H1 (cell line): Measurements from ENCODE around the gene MYD88. TPM values are rescaled to one million over a fixed set of nuclear protein-coding genes. Genes with fewer than 3 reads are reported as not detected.

Source experiments
- CTCF ChIA-PET: fragments of 300-600 bp; sonication (Branson Sonifier 250); formaldehyde crosslinking; loops from one replicate; lab custom pipeline; 2021; ENCODE audit not compliant: partially characterized antibody; lab: Charles Lee
- POLR2A ChIA-PET: fragments of 300-600 bp; sonication (Branson Sonifier 250); formaldehyde crosslinking; loops from one replicate; lab custom pipeline; 2021; ENCODE audit warnings: inconsistent platforms; ENCODE audit not compliant: partially characterized antibody; lab: Charles Lee
- DNase-seq, 2 experiments: peaks; one replicate each; pipeline versions ENCODE4 v3.0.0 to v3.0.0-alpha.2; 2010 to 2022; ENCODE audit warnings: low spot score in 2 of 2, low read depth in 1 of 2, mixed read lengths in 1 of 2
- FAIRE-seq: peaks from 2 replicates; lab custom pipeline; 2011; peaks lifted over from hg19 to GRCh38; lab: Jason Lieb, UNC
- H2AFZ ChIP-seq: 2 replicates; pipeline ENCODE4 v1.8.1; 2012; ENCODE audit warnings: low read length, inconsistent platforms
- H2AK5ac ChIP-seq: 2 replicates; pipeline ENCODE4 v1.6.1; 2013; ENCODE audit warnings: low read depth, low read length
- H2BK120ac ChIP-seq: replicated peaks from 2 replicates; pipeline ENCODE3; 2013; ENCODE audit warnings: low read depth, low read length, inconsistent platforms
- H2BK12ac ChIP-seq: 2 replicates; pipeline ENCODE4 v1.6.1; 2013; ENCODE audit warnings: low read depth, low read length
- H2BK15ac ChIP-seq: 2 replicates; pipeline ENCODE4 v1.6.1; 2013; ENCODE audit warnings: low read length
- H2BK20ac ChIP-seq: 2 replicates; pipeline ENCODE4 v1.6.1; 2013; ENCODE audit warnings: low read length
- H2BK5ac ChIP-seq: 2 replicates; pipeline ENCODE4 v1.6.1; 2013; ENCODE audit warnings: low read depth, low read length
- H3K14ac ChIP-seq: 2 replicates; pipeline ENCODE4 v1.6.1; 2013; ENCODE audit warnings: inconsistent platforms; ENCODE audit not compliant: insufficient read length
- H3K18ac ChIP-seq: 2 replicates; pipeline ENCODE4 v1.6.1; 2013; ENCODE audit warnings: low read length; ENCODE audit errors: extremely low read depth
- H3K23ac ChIP-seq: 2 replicates; pipeline ENCODE4 v1.6.1; 2013; ENCODE audit warnings: inconsistent platforms; ENCODE audit not compliant: insufficient read length
- H3K23me2 ChIP-seq: 2 replicates; pipeline ENCODE4 v1.6.1; 2013; ENCODE audit warnings: low read depth, low read length
- H3K27ac ChIP-seq: 2 replicates; pipeline ENCODE4 v1.6.1; 2011; ENCODE audit warnings: low read depth, low read length, inconsistent platforms
- H3K27me3 ChIP-seq, 4 experiments: replicated peaks in 1 of 4; 1 replicate in 1 of 4; 2 replicates in 3 of 4; pipeline versions ENCODE4 v1.6.1 to v1.8.1; 2011 to 2013; ENCODE audit warnings: low read length in 3 of 4, mild to moderate bottlenecking in 3 of 4, inconsistent platforms in 2 of 4, mixed read lengths in 2 of 4, moderate library complexity in 1 of 4; ENCODE audit not compliant: control insufficient read depth in 3 of 4, insufficient read depth in 3 of 4; ENCODE audit errors: extremely low read depth in 1 of 4
- H3K36me3 ChIP-seq, 4 experiments: 2 replicates each; pipeline versions ENCODE4 v1.6.1 to v1.8.1; 2011 to 2013; ENCODE audit warnings: mild to moderate bottlenecking in 4 of 4, low read length in 3 of 4, moderate library complexity in 2 of 4, control low read depth in 1 of 4, inconsistent platforms in 1 of 4; ENCODE audit not compliant: insufficient read depth in 4 of 4, control insufficient read depth in 2 of 4
- H3K4ac ChIP-seq: replicated peaks from 2 replicates; pipeline ENCODE3; 2013; ENCODE audit warnings: low read length, low read depth, mixed read lengths, inconsistent platforms; ENCODE audit not compliant: insufficient read length
- H3K4me1 ChIP-seq, 4 experiments: replicated peaks in 1 of 4; 1 replicate in 1 of 4; 2 replicates in 3 of 4; pipeline versions ENCODE4 v1.6.1 to v1.8.1; 2011 to 2013; ENCODE audit warnings: low read length in 3 of 4, inconsistent platforms in 2 of 4, mixed read lengths in 1 of 4; ENCODE audit not compliant: insufficient read depth in 4 of 4, control insufficient read depth in 3 of 4
- H3K4me2 ChIP-seq, 2 experiments: 2 replicates each; pipeline versions ENCODE4 v1.6.1 to v1.8.1; 2011 to 2013; ENCODE audit warnings: low read depth in 2 of 2, low read length in 2 of 2, control low read depth in 1 of 2, inconsistent platforms in 1 of 2, mild to moderate bottlenecking in 1 of 2; ENCODE audit not compliant: insufficient read depth in 1 of 2
- H3K4me3 ChIP-seq, 4 experiments: fragments of 200-600, 300-600 bp in 1 of 4; sonication (generic), shearing (Covaris generic), sonication (Bioruptor Twin) in 1 of 4; 2 replicates each; pipeline versions ENCODE4 v1.5.1 to v1.8.1; 2011 to 2016; ENCODE audit warnings: low read length in 4 of 4, low read depth in 3 of 4, control low read depth in 2 of 4, inconsistent platforms in 2 of 4, mild to moderate bottlenecking in 2 of 4, mixed read lengths in 1 of 4, moderate library complexity in 1 of 4; ENCODE audit not compliant: insufficient read depth in 2 of 4; ENCODE audit errors: extremely low read depth in 1 of 4
- H3K56ac ChIP-seq: replicated peaks from 2 replicates; pipeline ENCODE3; 2013; ENCODE audit warnings: low read depth, mild to moderate bottlenecking, mixed read lengths, low read length, inconsistent platforms; ENCODE audit not compliant: insufficient read length
- H3K79me1 ChIP-seq: 2 replicates; pipeline ENCODE4 v1.6.1; 2013; ENCODE audit warnings: low read depth, low read length, control low read depth
- H3K79me2 ChIP-seq, 2 experiments: 2 replicates each; pipeline versions ENCODE4 v1.6.1 to v1.8.1; 2012 to 2013; ENCODE audit warnings: low read length in 2 of 2, mild to moderate bottlenecking in 2 of 2, inconsistent platforms in 1 of 2; ENCODE audit not compliant: insufficient read depth in 2 of 2, control insufficient read depth in 1 of 2
- H3K9ac ChIP-seq, 4 experiments: replicated peaks in 1 of 4; 1 replicate in 1 of 4; 2 replicates in 3 of 4; pipeline versions ENCODE4 v1.6.1 to v1.8.1; 2011 to 2013; ENCODE audit warnings: low read depth in 3 of 4, low read length in 3 of 4, control low read depth in 2 of 4, mild to moderate bottlenecking in 2 of 4, moderate library complexity in 2 of 4, inconsistent platforms in 1 of 4; ENCODE audit errors: extremely low read depth in 1 of 4
- H3K9me3 ChIP-seq, 2 experiments: 2 replicates each; pipeline versions ENCODE4 v1.6.1 to v1.8.1; 2012 to 2013; ENCODE audit warnings: mild to moderate bottlenecking in 2 of 2, moderate library complexity in 2 of 2, control low read depth in 1 of 2, inconsistent platforms in 1 of 2, low read depth in 1 of 2, low read length in 1 of 2, mixed read lengths in 1 of 2; ENCODE audit not compliant: insufficient read depth in 2 of 2
- H4K20me1 ChIP-seq, 2 experiments: replicated peaks in 1 of 2; 2 replicates each; pipeline versions ENCODE3 to v1.8.1; 2011 to 2013; ENCODE audit warnings: inconsistent platforms in 2 of 2, low read length in 2 of 2, mild to moderate bottlenecking in 1 of 2; ENCODE audit not compliant: insufficient read depth in 2 of 2, control insufficient read depth in 1 of 2
- H4K5ac ChIP-seq: 2 replicates; pipeline ENCODE4 v1.6.1; 2013; ENCODE audit warnings: low read length, low read depth, mixed read lengths, inconsistent platforms; ENCODE audit not compliant: insufficient read length
- H4K8ac ChIP-seq: 2 replicates; pipeline ENCODE4 v1.8.0; 2013; ENCODE audit warnings: mild to moderate bottlenecking, moderate library complexity, low read length, inconsistent platforms; ENCODE audit not compliant: insufficient read depth; ENCODE audit errors: extremely low read depth
- H4K91ac ChIP-seq: replicated peaks from 2 replicates; pipeline ENCODE3; 2013; ENCODE audit warnings: low read length, mixed read lengths, inconsistent platforms; ENCODE audit not compliant: insufficient read length
- RNF2 ChIP-seq: fragments of 200-900, 300-1000 bp; sonication (generic); IDR thresholded peaks from 2 replicates; pipeline ENCODE4 v1.7.1; 2016; ENCODE audit warnings: borderline replicate concordance, low read depth, mild to moderate bottlenecking, antibody characterized with exemption, low read length; ENCODE audit not compliant: poor library complexity, severe bottlenecking; ENCODE audit errors: missing control alignments
- WGBS, 2 experiments: shearing (Covaris generic) in 1 of 2; methylation state at CpG; one replicate each; pipeline versions ENCODE4 v1.1.6 to v1.1.7; 2013 to 2015; ENCODE audit warnings: low lambda C conversion rate in 2 of 2, mixed read lengths in 2 of 2, inconsistent platforms in 1 of 2, low coverage in 1 of 2, missing lambda C conversion rate in 1 of 2; ENCODE audit not compliant: insufficient replicate concordance in 2 of 2, insufficient coverage in 1 of 2, insufficient read length in 1 of 2; ENCODE audit errors: extremely low coverage in 1 of 2, missing lambda C conversion rate in 1 of 2; 5-methylcytosine and 5-hydroxymethylcytosine counted together
- polyA plus RNA-seq, 7 experiments: library from polyadenylated mRNA; depleted of rRNA in 3 of 7; stranded (reverse) in 5 of 7; unstranded in 2 of 7; fragments of >200 nt in 5 of 7; fragments of 200-250 nt in 2 of 7; gene quantifications; 1 replicate in 5 of 7; 2 replicates in 1 of 7; 4 replicates in 1 of 7; pipeline versions ENCODE4 v1.2.1 to v1.2.3, GENCODE V29; 2011 to 2013; ENCODE audit warnings: missing spikeins in 2 of 7, mixed read lengths in 2 of 7
- total RNA-seq: library from RNA; stranded (reverse); fragmentation: NEBNext Ultra II Directional; extraction: Animal tissue kit (Norgen Biotek cat#: 25700); gene quantifications from 2 replicates; pipeline ENCODE4 v1.2.1, GENCODE V29; 2021

MYD88 gene
- total and polyA plus RNA-seq, 2 of the 8 experiments (the other 6 are each of a cell fraction or from before 2014, with no cell fraction given), result 22.1 to 22.5 TPM

- no peak for FAIRE-seq
- no peak overlapping the region for H3K23ac ChIP-seq
- no peak for TF ChIP-seq RNF2
- TF ChIP-seq, all 59 proteins: peak for 0
These were observed 7.8 kb upstream of the MYD88 start for GRCh38 chr3:38130631-38131065.

More at GRCh38 chr3:38130631-38131065, 7.8 kb upstream of the MYD88 start:
- H3K9ac ChIP-seq, result no peak overlapping the region
- H3K4me2 ChIP-seq, result no peak overlapping the region
- no peak overlapping the region for H2BK5ac ChIP-seq
- POLR2A ChIA-PET, result no interaction called here
- H4K91ac ChIP-seq, result no peak overlapping the region
- H3K4me1 ChIP-seq, result peaks cover 0 to 3% (median under 1%) of the 10 kb centered on the region in 4 experiments; a peak in 1 of 7 replicates
- H3K79me2 ChIP-seq, result no peaks in the 10 kb centered on the region
- H3K4ac ChIP-seq, result no peak overlapping the region
- no peak overlapping the region for H3K4me3 ChIP-seq
- no peaks in the 10 kb centered on the region; the same call in 1 of the 2 replicates for H3K79me1 ChIP-seq
- H4K8ac ChIP-seq, result no peak overlapping the region
- no peaks in the 10 kb centered on the region for H3K9me3 ChIP-seq
- H2BK20ac ChIP-seq, result no peak overlapping the region
- H3K27ac ChIP-seq, result no peak overlapping the region
- no peak overlapping the region for H2BK15ac ChIP-seq
- H3K36me3 ChIP-seq, result peaks cover 25 to 48% (median 41%) of the 10 kb centered on the region in 4 experiments
- H3K18ac ChIP-seq, result no peak overlapping the region
- no peak overlapping the region for H3K14ac ChIP-seq
- no peak overlapping the region for H2BK120ac ChIP-seq
- 81% methylated on average over 3 of the region's 3 CpGs; no CpG with 5 or more reads in 1 of the 2 experiments for WGBS, 2 experiments
- H2AFZ ChIP-seq, result no peak overlapping the region
- no peak for DNase-seq
- H3K56ac ChIP-seq, result no peak overlapping the region
- H2AK5ac ChIP-seq, result no peak overlapping the region
- no peaks in the 10 kb centered on the region for H3K27me3 ChIP-seq
- H3K23me2 ChIP-seq, result no peaks in the 10 kb centered on the region
- CTCF ChIA-PET, result interaction anchor here (0.7 to 9.6 kb wide), 16 partner anchors 10 to 216 kb away, joined by 3 to 105 read pairs (median 6); partner anchors contain the start of genes SLC22A14 and XYLB
- H4K5ac ChIP-seq, result no peak overlapping the region
- peaks cover 10 to 19% of the 10 kb centered on the region in 2 experiments for H4K20me1 ChIP-seq
- H2BK12ac ChIP-seq, result no peak overlapping the region
